NK-92 (cell line): ENCODE data around the gene FHOD3.

Experiments
- DNase-seq: peaks from one replicate; lab custom pipeline; 2025; ENCODE audit not compliant: unreplicated experiment; lab: John Stamatoyannopoulos, UW

The FHOD3 gene

DNA sequence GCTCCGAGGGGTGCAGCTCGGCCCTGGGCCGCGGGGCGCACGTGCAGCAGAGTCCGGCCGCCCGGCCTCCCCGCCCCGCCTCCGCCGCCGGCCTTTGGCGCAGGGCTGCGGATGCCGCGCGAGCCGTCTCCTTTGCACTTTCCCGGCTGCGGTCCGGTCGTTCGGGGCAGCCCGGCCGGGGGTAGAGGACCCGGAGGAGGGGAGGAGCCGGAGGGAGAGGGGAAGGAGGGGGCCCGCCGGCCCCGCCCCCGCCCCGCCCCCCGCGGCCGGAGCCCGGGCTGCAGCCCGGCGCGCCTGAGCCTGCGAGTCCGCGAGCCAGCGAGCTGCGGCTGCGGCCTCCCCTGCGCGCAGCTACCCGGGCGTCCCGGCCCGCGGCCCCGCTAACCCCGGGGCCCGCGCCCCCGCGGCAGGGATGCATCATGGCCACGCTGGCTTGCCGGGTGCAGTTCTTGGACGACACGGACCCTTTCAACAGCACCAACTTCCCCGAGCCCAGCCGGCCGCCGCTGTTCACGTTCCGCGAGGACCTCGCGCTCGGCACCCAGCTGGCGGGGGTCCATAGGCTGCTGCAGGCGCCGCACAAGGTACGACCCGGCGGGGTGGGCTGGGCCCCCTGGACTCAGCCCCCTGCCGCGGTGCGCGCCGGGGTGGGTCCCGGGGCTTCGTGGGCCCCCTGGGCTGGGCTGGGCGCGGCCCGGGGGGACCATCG is at the start of gene FHOD3:
Gene FHOD3, plus strand, starts transcription at position 297 of the 709 bp plus-strand sequence. Its CDS starts 123 bp downstream, at position 420.
- no peak for DNase-seq

- no peak for DNase-seq
Measured at GRCh38 chr18:36249392-36249791, 48.1 kb upstream of the FHOD3 start.

GRCh38 chr18:36250827-36251226 is 46.7 kb upstream of the FHOD3 start:
- no peak for DNase-seq

DNA sequence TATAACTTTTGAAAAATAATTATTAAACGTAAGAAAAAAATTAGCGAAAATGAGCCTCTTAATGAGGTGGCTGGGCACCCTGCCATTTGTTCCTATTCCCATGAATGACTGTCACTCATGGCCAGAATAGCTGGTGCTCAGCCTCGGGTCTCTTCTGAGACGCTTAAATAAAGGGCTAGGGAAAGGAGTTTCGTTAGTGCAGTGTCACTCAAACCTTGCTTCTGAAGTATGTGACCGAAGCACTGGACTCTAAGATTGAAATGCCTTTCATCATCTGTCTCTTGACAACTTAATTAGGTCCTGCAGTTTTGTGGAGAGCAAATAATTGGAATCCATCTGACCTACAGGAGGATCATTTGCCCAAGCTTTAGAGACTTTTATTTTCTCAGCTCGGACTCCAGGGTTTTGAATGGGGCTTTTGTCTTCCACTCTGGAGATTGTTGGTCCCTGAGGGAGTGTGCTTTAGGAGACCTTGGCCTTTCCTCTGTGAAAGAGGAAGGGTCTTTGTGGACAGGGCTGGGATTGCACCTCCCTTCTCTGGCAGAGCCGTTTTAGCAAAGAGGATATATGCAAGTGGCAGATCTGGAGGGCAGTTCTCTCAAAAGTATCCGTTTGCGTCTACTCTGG is 42.3 kb upstream of the FHOD3 start:
- no peak for DNase-seq

- DNase-seq, result no peak
Measured at GRCh38 chr18:36256094-36256493, 41.4 kb upstream of the FHOD3 start.

DNA sequence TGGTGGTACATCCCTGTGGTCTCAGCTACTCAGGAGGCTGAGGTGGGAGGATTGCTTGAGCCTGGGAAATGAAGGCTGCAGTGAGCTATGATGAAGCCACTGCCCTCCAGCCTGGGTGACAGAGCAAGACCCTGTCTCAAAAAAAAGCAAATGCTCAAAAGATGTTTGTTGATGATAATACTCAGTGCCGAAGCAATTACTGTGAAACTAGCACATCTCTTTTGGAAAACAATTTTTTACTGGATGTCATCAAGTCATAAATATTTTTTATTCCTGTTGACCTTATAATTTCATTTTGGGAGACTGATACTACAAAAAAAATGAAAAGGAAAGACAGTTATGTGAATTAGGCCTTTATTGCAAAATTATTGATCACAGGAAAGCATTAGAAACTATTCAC is 34.5 kb upstream of the FHOD3 start:
- no peak for DNase-seq

- no peak for DNase-seq
Measured at GRCh38 chr18:36264283-36264682, 33.2 kb upstream of the FHOD3 start.

DNA sequence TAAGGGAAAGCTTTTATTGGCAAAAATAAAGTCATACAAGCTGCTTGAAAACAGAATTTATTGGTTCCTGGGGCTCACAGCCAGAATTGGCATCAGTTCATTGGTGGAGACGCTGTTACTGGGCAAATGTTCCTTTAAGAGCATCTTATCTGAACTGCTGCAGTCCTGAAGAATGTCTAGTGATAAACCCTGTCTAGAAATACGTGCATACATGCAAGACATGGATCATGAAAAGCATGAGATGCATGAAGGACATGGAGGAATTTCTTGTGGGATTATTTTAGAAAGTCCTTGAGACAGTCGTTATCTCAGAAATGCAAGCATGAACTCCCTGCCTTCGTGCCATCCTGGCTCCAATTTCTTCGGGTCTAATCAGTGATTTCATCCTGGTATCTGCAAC is 32.5 kb upstream of the FHOD3 start:
- DNase-seq, result no peak

GRCh38 chr18:36269157-36269556 is 28.4 kb upstream of the FHOD3 start:
- no peak for DNase-seq

DNA sequence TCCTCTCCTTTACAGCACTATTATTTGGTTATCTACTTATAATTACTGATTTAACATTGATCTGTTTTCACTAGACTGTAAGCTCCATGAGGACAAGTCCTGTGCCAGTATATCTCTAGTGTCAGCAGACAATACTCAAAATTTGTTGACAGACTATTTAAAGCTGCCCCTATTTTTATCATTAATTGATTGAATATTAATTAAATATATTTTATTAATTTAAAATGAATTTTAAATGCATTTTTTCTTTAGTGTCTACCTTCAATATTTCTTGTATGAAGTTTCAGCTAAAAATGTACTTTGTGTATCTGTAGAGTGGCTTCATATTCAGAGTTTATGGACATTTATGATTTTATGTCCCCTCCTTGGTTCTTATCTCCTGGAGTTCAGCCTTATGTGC is 26.4 kb upstream of the FHOD3 start:
- DNase-seq, result no peak

GRCh38 chr18:36273347-36273746 is 24.2 kb upstream of the FHOD3 start:
- DNase-seq, result no peak

DNA sequence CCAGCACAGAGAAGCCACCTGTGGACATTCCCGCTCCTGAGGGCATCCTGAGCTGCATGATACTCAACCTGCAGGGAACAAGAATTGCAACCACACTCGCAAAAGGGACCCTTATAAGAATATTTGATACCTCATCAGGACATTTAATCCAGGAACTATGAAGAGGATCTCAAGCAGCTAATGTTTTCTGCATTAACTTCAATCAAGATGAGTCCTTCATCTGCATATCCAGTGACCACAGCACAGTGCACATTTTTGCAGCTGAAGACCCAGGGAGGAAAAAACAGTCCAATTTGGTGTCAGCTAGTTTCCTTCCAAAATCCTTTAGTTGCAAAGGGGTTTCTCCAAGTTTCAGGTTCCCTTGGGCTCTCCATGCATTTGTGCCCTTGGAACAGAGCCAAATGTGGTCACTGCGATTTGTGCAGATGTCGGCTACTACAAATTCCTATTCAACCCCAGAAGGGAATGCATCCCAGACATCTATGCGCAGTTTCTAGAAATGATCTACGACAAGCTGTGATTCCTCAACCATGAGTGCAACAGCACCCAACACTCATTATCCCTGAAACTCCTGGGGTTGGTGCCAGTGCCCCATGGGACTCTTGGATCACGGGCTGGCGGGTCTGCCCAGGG is 23.3 kb upstream of the FHOD3 start:
- DNase-seq, result no peak

GRCh38 chr18:36275561-36275960 is 22.0 kb upstream of the FHOD3 start:
- no peak for DNase-seq

DNA sequence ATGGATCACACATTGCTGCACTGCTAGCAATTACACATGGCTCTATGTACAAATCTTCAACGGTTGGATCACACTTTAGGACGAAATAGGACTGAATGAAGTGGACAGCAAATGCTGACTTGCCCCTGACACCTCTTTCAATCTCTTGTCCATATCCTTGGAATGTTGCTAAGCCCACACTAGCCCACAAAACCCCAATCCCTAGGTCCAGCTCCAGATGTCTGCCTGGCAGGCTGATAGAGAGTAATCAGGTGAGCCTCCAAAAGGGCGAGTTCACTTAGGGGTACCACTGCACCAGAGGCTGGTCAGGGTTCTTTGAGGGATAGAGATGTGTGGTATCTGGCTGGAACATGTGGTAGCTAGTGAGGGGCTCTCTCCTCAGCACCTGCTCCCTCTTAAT is 18.5 kb upstream of the FHOD3 start:
- DNase-seq, result no peak

GRCh38 chr18:36281936-36282335 is 15.6 kb upstream of the FHOD3 start:
- DNase-seq, result no peak

DNA sequence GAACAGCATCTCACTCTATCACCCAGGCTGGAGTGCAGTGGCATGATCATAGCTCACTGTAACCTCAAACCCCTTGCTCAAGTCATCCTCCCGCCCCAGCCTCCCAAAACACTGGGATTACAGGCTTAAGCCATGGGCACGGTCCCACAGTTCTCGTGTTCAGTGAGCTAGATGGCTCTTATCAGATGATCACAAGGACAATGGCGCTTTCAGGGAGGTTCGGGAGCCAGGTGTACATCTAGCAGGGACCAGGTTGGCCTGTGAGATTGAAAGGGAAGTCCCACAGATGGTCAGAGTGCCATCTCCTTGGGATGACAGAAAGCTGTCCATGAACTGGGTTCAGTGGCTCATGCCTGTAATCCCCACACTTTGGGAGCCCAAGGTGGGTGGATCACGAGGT is 14.1 kb upstream of the FHOD3 start:
- DNase-seq, result no peak

GRCh38 chr18:36284268-36284667 is 13.2 kb upstream of the FHOD3 start:
- no peak for DNase-seq

DNA sequence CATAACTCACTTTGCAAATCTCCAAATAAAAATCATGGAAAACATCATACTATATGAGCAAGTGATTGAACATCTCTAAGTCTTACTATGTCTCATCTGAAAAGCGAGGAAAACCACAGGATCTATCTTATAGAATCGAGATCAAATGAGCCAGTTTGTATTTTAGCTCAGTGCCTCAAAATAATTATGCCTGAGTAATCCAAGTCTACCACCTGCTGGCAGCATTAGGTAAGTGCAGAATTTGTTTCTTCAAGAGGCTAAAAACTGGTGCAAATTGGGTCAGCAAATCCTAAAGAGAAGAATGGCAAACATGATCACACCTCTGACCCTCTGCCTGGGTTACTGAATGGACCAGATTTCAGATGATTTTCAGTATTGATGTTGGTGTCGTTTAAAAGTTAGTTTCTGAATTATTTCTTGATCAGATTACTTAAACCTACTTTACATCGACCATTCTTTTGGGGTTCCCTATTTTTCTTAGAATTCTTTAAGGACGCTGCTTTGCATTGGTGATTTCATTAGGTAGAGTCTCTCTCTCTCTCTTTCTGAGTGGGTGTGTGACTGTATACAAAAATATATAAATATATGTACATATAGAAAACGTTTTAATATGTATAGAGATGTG is 12.7 kb upstream of the FHOD3 start:
- DNase-seq, result no peak

DNA sequence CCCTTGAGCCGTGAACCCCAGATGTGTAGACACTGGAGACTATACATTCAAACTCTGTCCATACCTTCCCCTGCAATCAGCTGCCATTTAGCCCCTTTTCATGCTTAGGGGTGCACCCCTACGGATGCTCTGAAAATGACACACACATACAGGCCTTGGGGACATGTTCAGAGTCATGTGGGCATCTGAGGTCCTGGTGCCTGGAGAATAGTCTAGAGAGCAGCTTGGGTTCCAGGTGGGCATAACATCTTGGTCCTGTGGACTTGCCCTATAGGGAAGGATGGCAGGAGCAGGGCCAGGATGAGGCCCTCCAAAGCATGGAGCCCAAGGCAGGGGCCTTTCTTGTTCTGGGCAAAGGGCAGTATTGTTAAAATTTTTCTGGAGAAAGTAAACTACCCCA is 9.9 kb upstream of the FHOD3 start:
- no peak for DNase-seq

DNA sequence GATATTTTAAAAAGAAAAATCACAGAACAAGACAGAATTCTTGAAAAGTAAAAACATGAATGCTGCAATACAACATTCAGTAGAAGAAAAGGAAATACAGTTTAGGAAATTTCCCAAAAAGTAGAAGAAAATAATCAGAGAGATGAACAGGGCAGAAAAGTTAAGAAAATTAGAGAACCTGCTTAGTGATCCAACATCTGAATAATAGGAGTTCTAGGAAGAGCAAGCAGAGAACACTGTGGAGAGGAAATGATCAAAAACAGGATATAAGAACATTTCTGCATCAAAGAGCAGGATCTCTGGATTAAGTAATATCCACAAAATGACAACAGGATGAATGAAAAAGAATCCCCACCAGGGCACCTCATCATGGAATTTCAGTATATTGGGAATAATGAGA is 8.8 kb upstream of the FHOD3 start:
- no peak for DNase-seq

DNA sequence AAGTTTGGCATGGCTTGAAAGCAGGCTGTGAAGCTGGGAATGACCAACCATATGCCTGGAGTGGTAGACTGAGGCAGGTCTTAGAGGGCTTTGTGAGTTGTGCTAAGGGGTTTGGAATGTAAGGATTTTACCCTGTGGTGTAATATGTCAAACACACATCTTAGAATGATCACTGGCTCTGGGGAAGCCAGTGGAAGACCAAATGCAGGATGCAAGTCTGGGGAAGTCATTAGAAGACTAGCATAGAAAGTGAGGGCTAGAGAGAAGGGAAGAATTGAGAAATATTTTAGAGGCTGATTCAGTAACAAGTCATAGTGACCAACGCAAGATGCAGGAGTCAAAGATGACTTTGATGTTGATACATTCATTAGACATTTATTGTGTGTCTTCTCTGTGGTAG is 3.5 kb upstream of the FHOD3 start:
- no peak for DNase-seq

DNA sequence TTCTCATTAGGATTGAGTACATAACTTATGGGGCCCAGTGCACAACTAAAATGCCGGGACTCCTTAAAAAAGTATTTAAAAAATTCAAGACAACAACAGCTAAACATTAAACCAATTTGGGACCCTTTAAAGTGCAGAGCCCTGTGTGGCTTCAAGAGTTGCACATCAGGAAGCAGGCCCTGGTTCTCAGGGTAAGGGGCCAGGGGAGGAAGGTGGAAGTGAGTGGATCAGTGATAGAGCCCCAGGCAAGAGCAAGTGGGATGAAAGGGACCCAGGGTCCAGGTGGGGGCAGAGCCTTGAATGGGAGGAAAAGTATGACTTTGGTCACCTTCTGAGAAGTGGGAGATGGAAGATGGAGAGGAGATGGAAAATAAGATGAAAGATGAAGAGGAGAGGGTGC is 2.3 kb upstream of the FHOD3 start:
- DNase-seq, result no peak
